Activated naive CD8-positive, alpha-beta T cell treated with anti-CD3 and anti-CD28 coated beads, Interleukin-2, amount 50 U/mL, for 16 hours (primary cell): ENCODE measurements around the gene CRB2.

Source experiments
- DNase-seq: peaks from one replicate; pipeline ENCODE4 v3.0.0-alpha.2; 2020; ENCODE audit warnings: low read depth, low spot score

The CRB2 gene

GRCh38 chr9:123421801-123422455, 65.9 kb downstream of the CRB2 start:
- no peak for DNase-seq

- no peak for DNase-seq
Observed at GRCh38 chr9:123422635-123423310, 66.8 kb downstream of the CRB2 start.

- no peak for DNase-seq
Observed at GRCh38 chr9:123423311-123423640, 67.3 kb downstream of the CRB2 start.

GRCh38 chr9:123424131-123424530, 68.1 kb downstream of the CRB2 start:
- no peak for DNase-seq

GRCh38 chr9:123424552-123425225, 68.7 kb downstream of the CRB2 start:
- DNase-seq = no peak

GRCh38 chr9:123425261-123425821, 69.3 kb downstream of the CRB2 start:
- DNase-seq = no peak

GRCh38 chr9:123425836-123426365, 69.9 kb downstream of the CRB2 start:
- DNase-seq = no peak

- no peak for DNase-seq
Observed at GRCh38 chr9:123426406-123426805, 70.4 kb downstream of the CRB2 start.
